HG03066 (cell line): Measurements from ENCODE around the gene DDX59.
A peak's percentile ranks its signal among the peaks of the same experiment; 100 is the strongest.

ENCODE experiments used
- ATAC-seq: cut with Tn5 transposase; IDR thresholded peaks from one replicate; pipeline ENCODE4 v1.9.1; 2021; ENCODE audit warnings: low read depth; ENCODE audit not compliant: unreplicated experiment

The DDX59 gene

DNA sequence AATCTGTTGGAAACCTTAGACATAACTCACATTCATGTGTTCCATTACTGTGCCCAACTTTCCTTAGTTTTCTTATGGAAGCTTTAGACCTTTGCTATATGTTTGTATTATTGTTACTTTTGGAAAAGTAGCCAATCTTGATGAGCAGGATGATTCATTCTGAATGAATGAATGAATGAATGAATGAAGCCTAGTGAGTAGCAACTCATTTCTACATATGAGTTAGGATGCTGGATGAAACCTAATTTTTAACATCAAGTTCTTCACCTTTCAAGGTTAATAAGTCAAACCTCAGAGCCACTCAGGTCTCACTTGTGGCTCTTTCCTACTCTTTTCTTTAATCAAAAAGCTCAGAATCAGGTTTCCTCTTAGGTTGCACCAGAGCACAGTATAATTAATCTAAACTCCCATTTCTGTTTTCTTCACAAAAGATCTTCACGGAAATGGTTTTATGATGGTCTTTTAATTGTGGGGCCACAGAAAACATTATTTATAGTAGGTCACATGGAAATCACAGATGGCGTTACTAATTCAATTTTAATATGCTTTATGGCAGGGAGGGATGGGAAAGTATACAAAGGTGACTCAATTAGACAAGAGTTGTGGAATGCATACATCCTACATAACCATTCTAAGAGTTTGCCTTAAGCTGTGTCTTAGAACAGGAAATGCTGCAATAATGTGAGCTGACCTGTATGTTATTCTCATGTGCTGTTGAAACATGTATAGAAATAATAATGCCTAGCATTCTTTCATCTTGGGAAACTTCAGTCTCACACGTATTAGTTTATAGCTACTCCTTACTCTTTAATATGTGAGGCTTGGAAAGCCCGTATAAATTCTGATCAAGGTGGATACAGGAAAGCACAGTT is 4.5 kb upstream of the DDX59 start:
- ATAC-seq: no peak

DNA sequence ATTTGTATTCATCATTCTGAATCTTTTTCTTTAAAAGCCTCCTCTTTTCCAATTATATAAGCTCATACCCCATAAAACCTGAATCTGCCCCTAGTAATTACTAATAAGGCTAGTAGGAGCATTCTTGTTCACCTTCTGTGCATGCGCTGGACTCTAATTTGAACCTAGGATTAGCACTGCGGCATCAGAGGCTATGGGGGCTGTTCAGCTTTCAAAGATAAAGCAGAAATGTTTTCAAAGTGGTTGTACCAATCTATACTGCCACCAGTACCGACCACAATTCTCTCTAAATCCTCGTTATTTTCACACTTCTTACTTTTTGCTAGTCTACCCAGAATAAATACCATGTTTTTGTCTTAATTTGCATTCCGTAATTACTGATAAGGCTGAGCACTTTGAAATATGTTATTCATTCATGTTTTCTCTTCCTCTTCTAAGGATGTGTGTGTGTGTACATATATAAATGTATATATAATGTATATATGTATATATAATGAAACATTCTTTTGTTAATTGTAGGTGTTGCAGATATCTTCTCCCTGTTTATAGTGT is 1.6 kb upstream of the DDX59 start:
- ATAC-seq: no peak

DNA sequence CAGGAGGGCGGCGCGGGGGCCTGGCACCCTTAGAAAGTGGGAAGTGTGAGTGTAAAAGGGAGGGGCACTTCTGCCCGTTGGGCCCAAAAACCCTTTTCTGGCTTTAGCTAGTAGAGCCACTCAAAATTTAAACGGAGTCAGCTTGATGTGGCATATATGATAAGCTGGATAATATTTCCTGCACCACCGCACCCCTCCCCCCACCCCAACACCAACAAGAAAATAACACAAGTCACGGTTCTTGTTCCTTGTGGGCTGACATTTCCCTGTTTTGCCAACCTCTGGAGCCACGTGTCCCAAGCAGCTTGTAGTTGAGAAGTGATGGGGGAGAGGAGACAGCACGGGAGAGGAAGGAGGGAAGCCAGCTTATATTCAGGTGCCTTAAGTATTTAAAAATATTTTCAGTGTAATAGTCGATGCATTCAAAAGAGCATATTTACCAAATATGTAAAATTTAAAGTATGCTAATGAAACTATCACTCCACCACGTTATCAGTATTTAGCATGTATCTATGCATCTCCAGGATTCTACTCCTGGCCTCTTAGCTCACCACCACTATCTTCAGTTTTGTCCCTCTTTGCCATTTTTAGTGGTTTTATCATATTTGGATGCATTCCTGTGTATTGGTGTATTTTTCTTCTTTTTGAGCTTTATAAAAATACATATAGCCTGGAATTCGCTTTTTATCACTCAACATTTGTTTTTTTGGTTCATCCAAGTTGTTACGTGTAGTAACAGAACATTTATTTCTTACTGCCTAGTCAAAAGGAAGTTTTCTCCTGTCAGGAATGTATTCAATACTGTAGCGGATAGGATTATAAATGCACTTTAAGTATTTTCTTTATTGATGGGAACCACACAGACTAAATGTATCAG is 773 bp upstream of the DDX59 start:
- peak; percentile 22 for ATAC-seq

DNA sequence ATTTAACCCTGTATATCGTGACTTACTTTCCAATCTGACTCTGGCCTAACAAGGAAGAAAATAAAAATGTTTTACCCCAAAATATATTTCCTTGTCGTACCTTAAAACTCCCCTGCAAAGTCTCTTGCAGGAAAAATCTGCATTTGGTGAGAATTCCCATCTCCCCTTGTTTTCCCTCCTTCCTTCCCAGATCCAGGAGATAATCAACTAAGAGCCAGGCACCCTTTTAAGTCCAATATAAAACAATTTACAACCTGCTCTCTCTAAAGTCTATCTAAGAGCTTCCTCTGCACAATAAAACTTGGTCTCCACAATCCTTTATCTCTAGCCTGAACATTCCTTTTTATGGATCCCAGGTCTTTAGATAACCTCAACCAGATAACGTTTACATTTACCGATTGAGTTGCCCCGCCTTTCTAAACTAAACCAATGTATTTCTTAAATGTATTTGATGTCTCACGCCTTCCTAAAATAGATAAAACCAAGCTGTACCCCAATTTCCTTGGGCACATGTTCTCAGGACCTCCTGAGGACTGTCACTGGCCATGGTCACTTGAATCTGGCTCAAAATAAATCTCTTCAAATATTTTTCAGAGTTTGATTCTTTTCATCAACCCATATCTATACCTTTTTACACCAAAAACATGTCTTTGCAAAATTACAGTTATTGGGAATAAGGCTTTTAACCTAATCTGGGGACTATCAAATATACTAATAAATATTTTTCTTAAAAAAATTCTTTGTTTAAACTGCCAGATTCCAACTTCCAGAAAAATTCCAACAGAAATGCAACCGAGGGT is 993 bp downstream of the DDX59 start:
- no peak for ATAC-seq

DNA sequence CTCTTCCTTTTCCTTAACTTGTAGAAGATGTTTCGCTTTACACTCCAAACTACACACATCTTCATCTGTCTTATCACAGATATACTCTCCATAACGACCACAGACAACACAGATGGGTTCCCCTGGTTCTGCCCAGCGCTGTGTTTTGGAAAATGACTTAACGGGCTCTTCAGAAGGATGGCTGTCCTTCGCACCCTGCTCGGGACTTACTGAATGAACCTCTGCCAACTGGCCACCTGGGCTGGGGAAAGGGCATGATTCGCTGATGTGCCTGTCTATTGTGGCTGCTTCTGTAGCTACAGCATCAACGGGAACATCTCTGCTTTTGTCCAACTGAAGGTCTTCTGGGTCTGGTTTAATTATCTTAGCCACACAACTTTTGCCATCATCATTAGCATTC is 3.4 kb downstream of the DDX59 start:
- ATAC-seq: no peak

DNA sequence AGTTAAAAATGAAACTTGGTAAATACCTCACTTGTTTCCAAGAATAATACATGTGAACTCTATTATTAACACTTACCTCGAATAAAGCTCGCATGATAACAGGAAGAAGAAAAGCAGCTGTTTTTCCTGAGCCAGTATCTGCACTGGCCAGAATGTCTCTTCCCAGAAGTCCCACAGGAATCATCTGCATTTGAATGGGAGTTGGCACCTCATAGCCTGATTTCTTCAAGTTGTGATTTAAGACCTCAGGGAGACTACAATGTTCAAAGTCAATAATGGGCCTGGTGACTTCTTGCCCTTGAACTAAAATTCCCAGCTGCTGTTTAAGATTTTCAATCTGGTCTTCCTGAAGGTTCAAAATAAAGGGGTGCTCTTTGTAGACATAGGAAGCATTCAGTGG is 3.8 kb downstream of the DDX59 start:
- no peak for ATAC-seq

DNA sequence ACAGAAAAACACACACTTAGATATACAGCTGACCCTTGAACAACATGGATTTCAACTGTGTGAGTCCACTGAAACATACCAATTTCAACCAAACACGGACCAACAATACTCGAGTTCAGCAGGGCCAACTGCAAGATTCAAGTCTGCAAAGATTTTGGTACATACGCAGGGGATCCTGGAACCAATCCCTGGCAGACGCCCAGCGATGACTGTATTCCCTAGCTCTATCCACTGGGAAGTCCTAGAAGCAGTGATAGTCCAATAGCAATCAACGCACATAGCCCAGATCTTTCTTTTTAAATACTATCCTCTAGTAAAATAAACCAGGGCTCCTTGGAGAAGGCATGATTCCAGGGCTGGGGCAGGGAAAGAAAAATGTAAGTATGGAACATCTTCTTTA is 9.0 kb downstream of the DDX59 start:
- ATAC-seq: no peak

DNA sequence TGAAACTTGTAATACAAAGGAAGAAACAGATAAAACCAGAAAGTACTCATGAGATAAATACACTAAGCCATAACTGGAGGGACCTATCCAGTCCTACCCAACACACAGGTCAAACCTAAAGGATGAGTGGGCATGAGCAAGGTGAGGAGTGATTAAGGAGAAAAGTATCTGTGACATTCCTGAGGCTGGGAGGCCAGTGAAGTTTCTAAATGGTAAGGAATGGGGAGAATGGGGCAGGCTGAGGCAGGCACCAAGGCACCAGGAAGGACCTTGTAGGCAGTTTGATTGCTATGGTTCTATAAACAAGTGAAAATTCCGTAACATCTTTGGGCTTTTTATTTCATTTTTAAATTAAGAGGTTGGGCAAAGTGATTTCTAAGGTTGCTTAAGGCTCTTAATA is 10.4 kb downstream of the DDX59 start:
- no peak for ATAC-seq

DNA sequence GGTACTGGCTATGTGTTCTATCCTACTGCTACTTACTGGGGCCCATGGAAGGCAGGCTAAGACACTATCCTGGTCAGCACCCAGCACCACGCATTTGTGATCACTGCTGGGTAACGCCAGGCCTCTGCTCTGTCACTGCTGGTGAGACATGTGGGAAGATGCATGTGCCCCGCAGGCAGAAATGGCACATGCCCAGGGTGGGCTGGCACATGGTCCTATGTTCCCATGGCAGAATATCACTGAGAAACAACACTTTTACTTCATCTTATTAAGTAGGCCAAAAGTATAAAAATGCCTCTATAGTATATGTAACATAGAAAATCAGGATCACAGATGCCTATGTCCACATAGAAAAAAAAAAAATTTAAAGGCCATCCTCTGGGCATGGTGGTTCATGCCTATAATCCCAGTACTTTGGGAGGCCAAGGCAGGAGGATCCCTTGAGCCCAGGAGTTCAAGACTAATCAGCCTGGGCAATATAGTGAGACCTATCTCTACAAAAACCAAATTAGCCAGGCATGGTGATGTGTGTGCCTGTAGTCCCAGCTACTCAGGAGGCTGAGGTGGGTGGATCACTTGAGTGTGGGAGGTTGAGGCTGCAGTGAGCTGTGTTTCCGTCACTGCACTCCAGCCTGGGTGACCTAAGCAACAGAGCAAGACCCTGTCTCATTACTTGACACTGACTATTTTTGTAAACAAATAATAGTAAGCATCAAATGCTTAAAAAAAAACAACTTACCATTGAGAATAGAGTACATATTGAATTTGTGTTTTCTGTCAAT is 11.5 kb downstream of the DDX59 start:
- no peak for ATAC-seq

DNA sequence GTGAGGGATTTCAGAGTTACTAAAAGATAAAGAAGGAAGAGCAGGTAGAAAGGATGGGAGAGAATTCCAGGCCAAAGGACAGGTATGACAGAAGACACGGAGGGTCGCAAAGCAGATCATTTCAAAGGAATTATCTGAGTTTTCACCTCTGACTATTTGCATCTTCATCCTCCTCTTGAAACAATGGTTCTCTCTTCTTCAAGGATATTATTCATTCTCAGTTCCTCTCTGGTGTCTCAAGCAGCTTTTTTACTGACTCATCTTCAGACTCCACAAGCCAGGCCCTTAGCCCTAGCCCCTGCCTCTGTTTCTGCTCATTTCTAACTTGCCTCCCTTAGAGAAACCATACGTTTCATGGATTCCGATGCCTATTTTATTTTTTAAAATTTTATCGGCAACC is 15.0 kb downstream of the DDX59 start:
- peak; percentile 90 for ATAC-seq

DNA sequence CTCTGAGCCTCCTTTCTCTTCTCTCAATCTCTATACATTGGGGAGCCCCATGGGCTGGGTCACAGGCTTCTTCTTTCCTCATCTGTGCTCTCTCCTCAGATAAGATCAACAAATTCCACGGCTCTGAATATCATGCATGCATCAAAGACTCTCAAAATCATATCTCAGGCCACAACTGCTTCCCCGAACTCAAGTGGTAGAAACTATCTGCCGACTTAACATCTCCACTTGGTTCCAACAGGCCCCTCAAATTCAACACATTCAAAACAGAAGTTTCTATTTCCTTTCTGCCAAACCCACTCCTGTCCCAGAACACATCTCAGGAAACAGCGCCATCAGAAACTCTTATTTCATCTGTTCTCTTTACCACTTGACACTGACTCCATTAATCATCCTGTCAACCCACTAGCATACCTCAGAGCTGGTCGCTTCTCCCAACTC is 16.7 kb downstream of the DDX59 start:
- peak; percentile 41 for ATAC-seq

DNA sequence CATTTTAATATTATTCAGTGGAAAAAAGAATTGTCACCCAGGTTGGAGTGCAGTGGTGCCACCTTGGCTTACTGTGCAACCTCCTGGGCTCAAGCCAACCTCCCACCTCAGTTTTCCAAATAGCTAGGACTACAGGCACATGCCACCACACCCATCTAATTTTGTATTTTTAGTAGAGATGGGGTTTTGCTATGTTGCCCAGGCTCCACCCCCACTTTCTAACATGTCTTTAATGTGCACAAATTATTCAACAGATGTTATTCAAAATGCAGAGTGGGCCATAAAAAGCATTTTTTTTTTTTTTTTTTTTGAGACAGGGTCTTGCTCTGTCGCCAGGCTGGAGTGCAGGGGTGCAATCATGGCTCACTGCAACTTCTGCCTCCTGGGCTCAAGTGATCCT is 17.3 kb downstream of the DDX59 start:
- no peak for ATAC-seq

DNA sequence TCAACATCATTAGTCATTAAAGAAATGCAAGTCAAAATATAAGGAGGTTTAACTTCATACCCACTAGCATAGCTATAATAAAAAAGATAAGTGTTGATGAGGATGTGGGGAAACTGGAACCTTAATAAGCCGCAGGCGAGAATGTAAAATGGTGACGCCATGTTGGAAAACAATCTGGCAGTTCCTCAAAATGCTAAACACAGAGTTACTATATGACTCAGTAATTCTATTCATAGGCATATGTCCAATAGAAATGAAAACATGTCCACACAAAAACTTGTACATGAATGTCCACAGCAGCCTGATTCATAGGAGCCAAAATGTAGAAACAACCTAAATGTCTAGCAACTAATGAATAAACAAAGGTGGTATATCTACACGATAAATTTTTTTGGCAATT is 23.2 kb downstream of the DDX59 start:
- ATAC-seq: no peak

DNA sequence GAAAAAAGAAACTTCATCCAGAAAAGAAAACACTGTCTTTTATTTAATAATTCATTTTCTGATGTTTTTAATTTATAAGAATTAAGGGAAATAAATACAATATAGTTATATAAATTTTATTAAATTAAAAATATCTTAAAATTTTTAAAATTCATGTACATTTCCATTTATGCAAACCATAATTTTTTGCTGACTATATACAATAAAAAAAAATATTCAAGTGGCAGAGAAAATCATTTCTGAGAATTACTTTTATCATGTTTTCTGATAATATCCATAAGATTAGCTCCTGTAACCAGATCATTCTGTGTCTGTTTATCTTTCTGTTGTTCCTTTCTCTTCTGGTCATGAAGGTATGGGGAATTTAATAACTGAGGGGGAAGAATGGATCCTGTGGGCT is 25.7 kb downstream of the DDX59 start:
- no peak for ATAC-seq

DNA sequence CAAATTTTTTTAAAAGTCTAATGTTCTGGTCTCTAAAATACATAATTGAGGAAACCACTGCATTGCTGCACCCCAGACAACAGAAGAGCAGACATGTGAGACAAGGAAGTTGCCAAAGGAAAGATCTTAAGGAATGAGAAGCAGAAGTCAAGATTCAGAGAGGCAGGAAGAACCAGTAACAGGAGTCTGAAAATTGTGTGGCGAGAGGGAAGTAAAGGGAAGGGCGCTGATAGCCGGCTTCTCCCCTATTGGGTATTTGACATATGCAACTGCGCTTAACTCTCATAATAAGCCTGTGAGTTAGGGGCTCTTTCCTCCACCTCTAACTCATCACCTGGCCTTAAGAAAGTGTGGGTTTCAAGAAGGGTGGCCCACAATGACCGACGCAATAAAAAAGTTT is 27.2 kb downstream of the DDX59 start:
- no peak for ATAC-seq

DNA sequence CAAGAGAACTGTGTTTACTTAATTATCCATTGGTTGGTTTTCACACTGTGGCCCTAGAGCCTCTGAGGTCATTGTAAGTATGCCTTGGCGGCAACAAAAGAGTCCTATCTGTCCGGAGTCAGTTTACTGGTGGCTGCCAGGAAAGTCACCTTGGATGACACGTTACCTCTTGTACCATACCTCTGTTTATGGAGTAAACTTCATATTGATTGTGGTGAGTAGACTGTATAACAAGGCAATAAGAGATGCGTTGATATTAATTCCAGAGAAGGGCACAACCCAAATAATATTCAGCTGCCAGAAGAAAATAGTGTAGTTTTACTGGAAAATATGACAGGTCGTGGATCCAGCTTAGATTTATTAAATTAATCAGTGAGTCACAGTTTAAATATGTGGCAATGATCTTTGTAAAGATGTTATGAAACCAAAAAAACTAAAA is 28.7 kb downstream of the DDX59 start:
- ATAC-seq: no peak

DNA sequence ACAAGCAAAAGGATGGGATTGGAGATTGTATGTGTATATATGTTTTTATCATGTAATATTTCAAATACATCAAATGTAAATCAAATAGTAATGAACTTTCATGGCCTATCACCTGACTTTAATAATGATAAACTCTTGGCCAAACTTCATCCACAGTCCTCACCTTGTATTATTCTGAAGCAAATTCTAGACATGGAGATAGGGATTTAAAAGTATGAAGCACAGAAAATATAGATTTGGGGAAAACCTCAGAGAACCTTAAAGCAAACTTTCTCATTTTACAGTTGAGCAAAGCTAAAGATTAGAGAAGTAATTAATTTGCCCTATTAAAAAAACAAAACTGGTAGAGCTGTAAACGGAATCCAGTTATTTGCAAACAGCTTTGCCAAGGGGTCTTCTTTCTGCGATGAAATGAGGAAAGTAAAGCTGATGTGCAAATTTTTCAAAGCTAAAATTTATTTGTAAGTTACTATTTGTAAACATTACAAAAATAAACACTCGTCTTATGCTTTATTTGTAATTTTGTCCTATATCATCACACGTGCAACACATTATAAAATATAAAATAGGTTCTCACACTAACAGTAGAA is 29.2 kb downstream of the DDX59 start:
- ATAC-seq: no peak

DNA sequence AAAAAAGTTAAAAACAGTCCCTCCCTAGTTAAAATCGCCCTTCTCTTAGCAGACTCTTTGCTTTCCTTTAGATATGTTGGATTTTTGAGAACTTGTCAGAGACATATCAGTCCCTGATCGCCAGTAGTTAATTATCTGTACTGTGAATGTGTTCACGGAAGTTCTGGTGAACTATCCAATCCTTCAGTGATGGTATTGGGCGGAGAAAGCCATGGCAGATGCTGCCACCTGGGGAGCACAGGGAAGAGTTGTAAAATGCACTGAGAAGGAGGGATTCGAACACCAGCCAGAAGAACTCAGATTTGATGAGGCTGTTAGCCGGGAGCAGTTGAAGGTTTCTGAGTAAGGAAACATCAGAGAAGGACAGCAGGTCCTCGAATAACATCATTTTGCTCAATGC is 31.6 kb downstream of the DDX59 start:
- no peak for ATAC-seq

DNA sequence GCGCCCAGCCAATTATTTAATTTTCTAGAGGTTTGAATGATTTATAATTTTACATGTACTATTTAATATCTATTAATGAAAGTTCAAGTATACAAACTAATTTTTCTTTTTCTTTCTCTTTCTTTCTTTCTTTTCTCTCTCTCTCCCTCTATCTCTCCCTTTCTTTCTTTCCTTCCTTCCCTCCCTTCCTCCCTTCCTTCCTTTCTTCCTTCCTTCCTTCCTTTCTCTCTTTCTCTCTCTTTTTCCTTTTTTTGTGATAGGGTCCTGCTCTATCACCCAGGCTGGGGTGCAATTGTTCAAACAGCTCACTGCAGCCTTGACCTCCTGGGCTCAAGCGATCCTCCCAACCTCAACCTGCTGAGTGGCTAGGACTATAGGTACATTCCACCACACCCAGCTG is 33.0 kb downstream of the DDX59 start:
- no peak for ATAC-seq
